IMR-90 (cell line): ENCODE results near the gene DOCK10. TPM values are rescaled to one million over a fixed set of nuclear protein-coding genes. Genes with fewer than 3 reads are reported as not detected.

Source experiments
- ATAC-seq: fragments of 200-7000 bp; cut with Tn5 transposase; 2 replicates; pipeline ENCODE4 v1.9.1; 2020; ENCODE audit warnings: low read depth, mild to moderate bottlenecking, moderate library complexity
- BruUV-seq: library from RNA; stranded (reverse); fragments of 400-500 nt; replicated peaks from 2 replicates; lab custom pipeline; 2021; lab: Mats Ljungman, UMichigan
- CTCF ChIA-PET: fragments of 300-600 bp; formaldehyde crosslinking; extraction: SDS; loops from one replicate; lab custom pipeline; 2021; ENCODE audit warnings: antibody characterized with exemption; lab: Yijun Ruan, JAX
- POLR2A ChIA-PET: fragments of 300-600 bp; sonication (Branson Sonifier 250); formaldehyde crosslinking; loops from one replicate; lab custom pipeline; 2022; ENCODE audit warnings: antibody characterized with exemption; ENCODE audit not compliant: unreplicated experiment; lab: Charles Lee
- DNase-seq: peaks from one replicate; pipeline ENCODE4 v3.0.0; 2013
- H2AFZ ChIP-seq: replicated peaks from 2 replicates; pipeline ENCODE3; 2013; ENCODE audit warnings: low read length, mild to moderate bottlenecking; ENCODE audit not compliant: poor library complexity
- H2AK5ac ChIP-seq: 2 replicates; pipeline ENCODE4 v1.6.1; 2013; ENCODE audit warnings: low read depth, low read length, inconsistent platforms
- H2AK9ac ChIP-seq: replicated peaks from 2 replicates; pipeline ENCODE3; 2013; ENCODE audit warnings: mild to moderate bottlenecking, low read depth, low read length, moderate library complexity; ENCODE audit not compliant: poor library complexity
- H2BK120ac ChIP-seq: 2 replicates; pipeline ENCODE4 v1.6.1; 2013; ENCODE audit warnings: low read depth, low read length, inconsistent platforms
- H2BK15ac ChIP-seq: 3 replicates; pipeline ENCODE4 v1.6.1; 2013; ENCODE audit warnings: low read depth, low read length, inconsistent platforms
- H2BK20ac ChIP-seq: 2 replicates; pipeline ENCODE4 v1.6.1; 2013; ENCODE audit warnings: low read depth, mild to moderate bottlenecking, inconsistent platforms, low read length, moderate library complexity
- H2BK5ac ChIP-seq: 2 replicates; pipeline ENCODE4 v1.6.1; 2013; ENCODE audit warnings: mild to moderate bottlenecking, low read depth, low read length, inconsistent platforms; ENCODE audit not compliant: poor library complexity, severe bottlenecking
- H3K14ac ChIP-seq: replicated peaks from 2 replicates; pipeline ENCODE4 v1.6.1; 2013; ENCODE audit warnings: low read depth, low read length, inconsistent platforms
- H3K18ac ChIP-seq: 2 replicates; pipeline ENCODE4 v1.6.1; 2013; ENCODE audit warnings: low read depth, low read length, control low read depth
- H3K23ac ChIP-seq: 2 replicates; pipeline ENCODE4 v1.6.1; 2013; ENCODE audit warnings: low read depth, low read length, inconsistent platforms
- H3K27ac ChIP-seq: 2 replicates; pipeline ENCODE4 v1.5.1; 2013; ENCODE audit warnings: mild to moderate bottlenecking, control low read depth, low read length; ENCODE audit not compliant: insufficient read depth
- H3K27me3 ChIP-seq: 2 replicates; pipeline ENCODE4 v1.6.1; 2013; ENCODE audit warnings: low read length; ENCODE audit not compliant: control insufficient read depth, insufficient read depth
- H3K36me3 ChIP-seq: 2 replicates; pipeline ENCODE4 v1.6.1; 2013; ENCODE audit warnings: low read length, mixed read lengths; ENCODE audit not compliant: control insufficient read depth, insufficient read depth
- H3K4ac ChIP-seq: 2 replicates; pipeline ENCODE4 v1.6.1; 2013; ENCODE audit warnings: low read depth, low read length, inconsistent platforms
- H3K4me1 ChIP-seq: 2 replicates; pipeline ENCODE4 v1.6.1; 2013; ENCODE audit warnings: low read length, mixed read lengths; ENCODE audit not compliant: control insufficient read depth, insufficient read depth
- H3K4me2 ChIP-seq: 2 replicates; pipeline ENCODE4 v1.6.1; 2013; ENCODE audit warnings: low read depth, mild to moderate bottlenecking, control low read depth, low read length, moderate library complexity
- H3K4me3 ChIP-seq: 2 replicates; pipeline ENCODE4 v1.5.1; 2013; ENCODE audit warnings: low read depth, mild to moderate bottlenecking, control low read depth, low read length, moderate library complexity; ENCODE audit not compliant: insufficient read depth
- H3K56ac ChIP-seq: 2 replicates; pipeline ENCODE4 v1.6.1; 2013; ENCODE audit warnings: low read length, inconsistent platforms; ENCODE audit not compliant: insufficient read depth; ENCODE audit errors: extremely low read depth
- H3K79me1 ChIP-seq, 2 experiments: 2 replicates each; pipeline ENCODE4 v1.6.1; 2013; ENCODE audit warnings: low read length in 2 of 2, inconsistent platforms in 1 of 2, low read depth in 1 of 2
- H3K9ac ChIP-seq: 2 replicates; pipeline ENCODE4 v1.6.1; 2013; ENCODE audit warnings: low read depth, low read length, control low read depth
- H3K9me1 ChIP-seq: 2 replicates; pipeline ENCODE4 v1.6.1; 2013; ENCODE audit warnings: low read length, inconsistent platforms; ENCODE audit not compliant: insufficient read depth
- H3K9me3 ChIP-seq: 2 replicates; pipeline ENCODE4 v1.6.1; 2013; ENCODE audit warnings: low read length; ENCODE audit not compliant: control insufficient read depth, insufficient read depth
- H4K20me1 ChIP-seq: 2 replicates; pipeline ENCODE4 v1.6.1; 2013; ENCODE audit warnings: low read length, inconsistent platforms; ENCODE audit not compliant: insufficient read depth
- H4K5ac ChIP-seq: 2 replicates; pipeline ENCODE4 v1.6.1; 2013; ENCODE audit warnings: mild to moderate bottlenecking, low read depth, low read length, control low read depth
- H4K8ac ChIP-seq, 2 experiments: 2 replicates each; pipeline ENCODE4 v1.6.1; 2013; ENCODE audit warnings: low read depth in 2 of 2, low read length in 2 of 2, control low read depth in 1 of 2, inconsistent platforms in 1 of 2
- H4K91ac ChIP-seq: 2 replicates; pipeline ENCODE4 v1.6.1; 2013; ENCODE audit warnings: low read depth, low read length, inconsistent platforms; ENCODE audit not compliant: insufficient read depth
- BHLHE40 ChIP-seq: fragments of 150-350 bp; IDR thresholded peaks from 2 replicates; pipeline ENCODE4 v1.6.1; 2016; ENCODE audit warnings: mild to moderate bottlenecking, low read depth, low read length
- CEBPB ChIP-seq: IDR thresholded peaks from 2 replicates; pipeline ENCODE4 v1.6.1; 2012; ENCODE audit warnings: low read depth, low read length, improper control_type of control experiment
- MAFK ChIP-seq: IDR thresholded peaks from 2 replicates; pipeline ENCODE4 v1.6.1; 2012; ENCODE audit warnings: low read depth, low read length, improper control_type of control experiment
- NFE2L2 ChIP-seq: fragments of 150-350 bp; IDR thresholded peaks from 2 replicates; pipeline ENCODE4 v1.6.1; 2016; ENCODE audit warnings: low read depth, mild to moderate bottlenecking, low read length
- WGBS, 2 experiments: methylation state at CpG; one replicate each; pipeline versions ENCODE4 v1.1.5 to v1.1.7; 2013; ENCODE audit warnings: missing lambda C conversion rate in 2 of 2; ENCODE audit not compliant: insufficient read length in 1 of 2; ENCODE audit errors: extremely low coverage in 2 of 2; 5-methylcytosine and 5-hydroxymethylcytosine counted together
- dilution Hi-C: fragments of 300-500 bp; cut with HindIII; formaldehyde crosslinking; loops from one replicate; pipeline ENCODE4 v1.14.3; 2018; ENCODE audit warnings: low sequenced_read_pairs; ENCODE audit not compliant: unreplicated experiment
- in situ Hi-C: fragments of 300-500 bp; cut with MboI; formaldehyde crosslinking; loops from 3 replicates; pipeline ENCODE4 v1.14.3; 2019; ENCODE audit warnings: low sequenced_read_pairs, inconsistent platforms, mixed read lengths
- intact Hi-C: fragments of 100-400 bp; cut with micrococcal nuclease; formaldehyde crosslinking; loops from 2 replicates; pipeline ENCODE4 v1.10.0; 2022
- polyA plus RNA-seq, 3 experiments: library from polyadenylated mRNA; depleted of rRNA; stranded (reverse); fragments of >200 nt; gene quantifications; 2 replicates each; pipeline ENCODE4 v1.2.3, GENCODE V29; 2012; ENCODE audit warnings: low replicate concordance in 1 of 3
- total RNA-seq: library from RNA; depleted of rRNA; stranded (reverse); fragments of >200 nt; gene quantifications from 2 replicates; pipeline ENCODE4 v1.2.3, GENCODE V29; 2012

DOCK10 gene
- total and polyA plus RNA-seq, 2 of the 4 experiments (the other 2 are of a cell fraction): 58.6 to 75.3 TPM

DNA sequence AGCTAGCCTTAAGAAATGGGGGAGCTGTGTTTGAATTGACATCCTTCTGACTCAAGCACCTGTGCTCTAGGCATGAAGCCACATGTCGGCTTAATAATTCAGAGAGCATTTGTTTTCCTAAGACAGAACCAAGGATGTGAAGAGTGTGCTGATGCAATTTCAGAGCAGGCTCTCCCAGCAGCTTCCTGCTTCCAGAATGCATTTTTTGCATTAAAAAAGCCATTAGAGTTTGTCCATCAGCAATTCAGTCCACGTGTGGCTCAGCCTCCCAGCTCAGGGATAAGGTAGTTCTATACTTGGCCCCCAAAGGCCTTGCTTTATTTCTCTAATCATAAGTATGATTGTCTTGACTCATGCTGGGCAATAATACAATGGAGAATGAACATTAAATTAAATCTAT is 37.7 kb downstream of the DOCK10 start:
- no peak for TF ChIP-seq BHLHE40
- TF ChIP-seq NFE2L2: no peak
- TF ChIP-seq CEBPB: peak; percentile 63
- no peak for TF ChIP-seq MAFK
- Histone ChIP-seq H3K4me2 (no peak overlapping the region), H3K79me1 (peaks cover 37 to 69% of the 10 kb centered on the region in 2 experiments), H3K9me1 (peaks cover 5% of the 10 kb centered on the region), H3K27ac (no peak overlapping the region), H3K18ac (no peak overlapping the region), H3K4ac (peak overlapping the region; percentile 31; the same call in 1 of the 2 replicates), H4K20me1 (no peaks in the 10 kb centered on the region), H3K14ac (no peak overlapping the region), H3K27me3 (no peaks in the 10 kb centered on the region), H2AK9ac (no peak overlapping the region), H3K4me3 (no peak overlapping the region), H3K9ac (no peak overlapping the region), H2AFZ (no peak overlapping the region), H3K36me3 (no peaks in the 10 kb centered on the region), H4K91ac (peak overlapping the region; percentile 69; the same call in 1 of the 2 replicates), H2BK20ac (0 out of 2 replicates have a peak overlapping the region, but pooled peaks have one; percentile 34), H3K23ac (no peak overlapping the region), H3K9me3 (no peaks in the 10 kb centered on the region), H2AK5ac (no peak overlapping the region), H4K8ac (peak overlapping the region in 1 of 2 experiments; percentile 76; a peak in 2 of 4 replicates), H2BK120ac (peak overlapping the region; percentile 57), H3K4me1 (peaks cover 5% of the 10 kb centered on the region), H3K56ac (0 out of 2 replicates have a peak overlapping the region, but pooled peaks have one; percentile 26), H2BK5ac (no peak overlapping the region), H4K5ac (peak overlapping the region; percentile 5; the same call in 1 of the 2 replicates), H2BK15ac (no peak overlapping the region; the same call in 2 of the 3 replicates)
- WGBS, 2 experiments: no CpG with 5 or more reads among the region's 2 CpGs
- ChIA-PET POLR2A (no interaction called here), CTCF (no interaction called here)
- DNase-seq (peak; percentile 71), ATAC-seq (peak; percentile 46)
- dilution Hi-C loops: no loop called here
- intact Hi-C loops: loop anchor here (5.0 kb wide), 5 partner anchors 142 to 647 kb away; partner anchors contain the start of gene CUL3
- BruUV-seq: no TSS peak
- in situ Hi-C loops: loop anchor here (25.0 kb wide), 2 partner anchors 642 to 658 kb away; no protein-coding TSS in a partner anchor
